Posterior vena cava (tissue), 2 donors: ENCODE measurements around the gene CPXM1. TPM values are rescaled to one million over a fixed set of nuclear protein-coding genes. Genes with fewer than 3 reads are reported as not detected.

ENCODE experiments used
- DNase-seq: peaks from one replicate; pipeline ENCODE4 v3.0.0-alpha.2; 2020; ENCODE audit warnings: low spot score
- intact Hi-C, 2 donors: fragments of 100-400 bp; cut with DNase I; formaldehyde crosslinking; loops; one replicate each; pipeline versions ENCODE4 v1.14.1 to v1.14.2; 2022 to 2023
- total RNA-seq, 2 donors: library from RNA; stranded (reverse); fragmentation: NEBNext Ultra II Directional; extraction: Animal tissue kit (Norgen Biotek cat#: 25700); gene quantifications; one replicate each; pipeline ENCODE4 v1.2.1, GENCODE V29; 2021
- donor health status: DM: yes; HTN: yes; CAD: no.
- donor health status: DM: yes; HTN: yes; CAD: no.

Gene CPXM1
- total RNA-seq, 2 donors from 2014 or later = 9.6 to 36.6 TPM

DNA sequence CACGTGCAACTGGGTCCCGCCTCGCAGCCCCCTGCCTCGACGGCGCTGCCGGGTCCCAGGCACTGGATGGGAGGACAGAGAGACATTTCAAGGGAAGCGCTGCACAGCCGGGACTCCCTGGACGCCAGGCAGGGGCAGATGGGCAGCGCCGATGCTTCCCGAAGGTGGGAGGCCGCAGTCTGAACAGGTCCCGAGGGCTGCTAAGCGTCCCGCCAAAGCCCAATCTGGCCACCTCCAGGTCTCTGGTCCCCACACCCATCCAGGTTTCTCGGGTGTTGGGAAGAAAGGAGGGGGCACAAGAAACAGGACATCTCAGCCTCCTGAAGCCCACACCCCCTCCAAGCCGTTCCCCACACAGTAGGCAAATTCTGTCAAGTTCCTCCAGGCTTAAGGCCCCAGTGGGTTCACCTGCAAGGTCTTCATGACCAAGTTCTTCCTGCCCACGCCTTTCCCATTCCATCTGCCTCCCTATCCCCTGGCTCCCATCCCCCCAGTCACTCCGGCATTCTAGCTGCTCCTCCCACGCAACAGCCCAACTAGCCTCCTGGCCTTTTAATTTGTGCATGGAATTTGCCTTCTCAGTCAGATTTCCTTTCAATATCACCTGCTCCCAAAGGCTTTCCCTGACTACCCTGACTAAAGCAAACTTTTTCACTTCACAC, 5.4 kb upstream of the CPXM1 start:
- DNase-seq = no peak
- intact Hi-C loops = no loop called here

DNA sequence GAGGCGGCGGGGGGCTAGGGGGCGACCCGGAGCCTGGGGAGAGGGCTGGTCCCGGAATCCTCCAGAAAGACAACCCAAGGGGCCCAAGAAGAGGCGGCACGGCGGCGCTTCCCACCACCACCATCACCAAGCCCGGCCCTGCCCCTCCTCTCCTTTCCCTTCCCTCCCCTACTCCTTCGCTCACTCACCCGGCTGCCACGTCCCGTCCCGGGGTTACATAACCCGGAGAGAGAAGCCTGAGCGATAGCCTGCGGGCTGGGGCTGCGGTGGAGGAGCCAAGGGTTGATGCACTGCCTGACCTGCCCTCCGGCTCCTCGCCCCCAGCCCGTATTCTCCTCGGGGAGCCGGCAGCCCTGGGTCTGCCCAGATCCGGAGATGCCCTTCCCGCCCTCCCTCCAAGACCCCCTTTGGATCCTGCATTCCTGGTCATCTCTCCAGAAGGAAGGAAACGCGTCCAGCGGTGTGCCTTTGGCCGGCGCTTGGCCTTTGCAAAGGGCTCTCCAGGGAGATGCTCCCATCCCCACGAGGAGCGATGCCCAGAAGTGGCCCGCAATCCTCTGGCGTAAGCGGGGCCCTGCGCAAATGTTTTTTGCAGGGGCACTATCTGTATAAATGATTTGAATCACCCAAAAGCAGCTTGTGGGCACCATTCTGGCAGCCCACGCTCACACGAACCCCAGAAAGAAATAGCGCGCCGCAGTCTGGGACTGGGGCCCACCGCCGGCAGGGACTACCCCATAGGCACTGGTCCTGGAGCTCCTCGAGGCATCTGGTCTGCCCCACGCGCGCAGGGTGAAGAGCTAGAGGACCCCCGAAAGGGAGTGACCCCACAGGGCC, 4.6 kb upstream of the CPXM1 start:
- intact Hi-C loops = no loop called here
- DNase-seq = no peak

DNA sequence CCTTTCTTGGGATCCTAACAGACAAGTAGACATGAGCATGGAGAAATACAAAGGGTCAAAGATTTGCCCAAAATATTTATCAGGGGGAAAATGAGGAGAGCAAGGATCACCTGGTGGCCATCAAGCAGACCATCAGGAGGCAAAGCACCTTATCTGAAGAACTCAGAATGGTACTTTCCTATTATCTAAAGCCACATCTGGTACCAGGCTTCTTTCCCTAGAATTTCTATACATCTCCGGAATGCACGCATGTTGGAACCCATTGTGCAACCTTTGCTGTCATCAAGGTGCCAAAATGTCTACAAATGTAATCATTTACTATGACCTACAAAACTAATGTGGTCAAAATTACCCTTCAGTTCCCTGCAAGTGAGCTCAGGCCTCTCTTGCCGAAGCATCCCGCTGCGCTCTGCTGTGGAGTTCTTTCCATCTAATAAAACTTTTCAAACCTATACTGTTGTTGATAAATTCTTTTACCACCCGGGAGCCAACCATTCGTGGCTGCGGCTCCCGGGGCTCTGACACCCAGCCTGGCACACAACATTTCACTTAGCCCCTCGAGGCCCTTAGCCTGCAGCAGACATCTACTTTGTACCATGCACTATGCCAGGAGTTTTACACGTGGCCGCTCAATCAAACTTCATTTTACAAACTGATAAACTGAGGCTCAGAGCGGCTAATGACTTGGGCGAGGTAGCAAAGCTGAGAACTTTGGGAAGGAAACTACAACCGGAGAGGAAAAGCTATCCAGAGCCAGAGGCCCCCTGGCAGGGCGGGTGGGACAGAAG, 3.8 kb upstream of the CPXM1 start:
- DNase-seq = no peak
- intact Hi-C loops = no loop called here

DNA sequence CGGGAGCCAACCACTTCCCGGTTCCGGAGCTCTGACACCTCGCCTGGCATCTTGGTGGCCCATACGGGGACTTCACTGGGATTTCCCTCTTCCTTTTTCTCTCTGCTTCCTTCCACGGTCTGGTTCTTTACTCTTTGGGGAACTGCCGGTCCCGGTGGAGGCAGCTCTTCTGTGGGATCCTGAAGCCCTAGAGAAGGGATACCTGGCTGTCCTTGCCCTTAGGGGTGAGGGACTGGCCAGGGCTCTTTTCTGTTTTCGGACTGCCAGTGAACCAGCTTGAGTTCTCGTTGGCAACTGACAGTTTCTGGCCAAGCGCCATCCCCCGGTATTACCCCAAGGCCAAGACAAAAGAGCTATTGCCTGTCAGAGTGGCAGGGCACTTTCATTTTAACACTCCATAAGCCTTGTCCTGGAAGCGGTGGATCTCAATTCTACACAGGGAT, 880 bp upstream of the CPXM1 start:
- DNase-seq = no peak
- intact Hi-C loops = no loop called here

- intact Hi-C loops = no loop called here
- DNase-seq = no peak
Measured at GRCh38 chr20:2799688-2800520, 523 bp downstream of the CPXM1 start.

DNA sequence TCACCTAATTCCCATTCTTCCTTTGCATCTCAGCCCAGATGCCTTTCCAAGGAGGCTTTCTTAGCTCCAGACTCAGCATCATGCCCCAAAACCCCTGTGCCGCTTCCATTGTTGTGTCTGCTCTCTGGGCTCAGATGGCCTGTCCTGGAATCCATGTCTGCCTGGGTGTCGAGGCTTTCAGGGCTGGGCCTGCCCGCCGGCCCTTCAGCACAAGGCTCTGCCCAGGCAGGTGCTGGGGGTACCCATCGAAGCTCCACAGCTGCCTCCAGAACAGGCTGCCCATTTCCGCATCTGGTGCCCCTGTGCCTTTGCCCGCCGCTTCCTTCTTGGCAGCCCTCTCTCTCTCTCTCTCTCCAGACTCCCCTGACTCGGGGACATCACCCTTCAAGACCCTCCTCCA, 1.2 kb downstream of the CPXM1 start:
- intact Hi-C loops = no loop called here
- DNase-seq = no peak

- intact Hi-C loops = no loop called here
- no peak for DNase-seq
Measured at GRCh38 chr20:2798814-2799213, 1.6 kb downstream of the CPXM1 start.

GRCh38 chr20:2798095-2798805, 2.2 kb downstream of the CPXM1 start:
- no peak for DNase-seq
- intact Hi-C loops = no loop called here

DNA sequence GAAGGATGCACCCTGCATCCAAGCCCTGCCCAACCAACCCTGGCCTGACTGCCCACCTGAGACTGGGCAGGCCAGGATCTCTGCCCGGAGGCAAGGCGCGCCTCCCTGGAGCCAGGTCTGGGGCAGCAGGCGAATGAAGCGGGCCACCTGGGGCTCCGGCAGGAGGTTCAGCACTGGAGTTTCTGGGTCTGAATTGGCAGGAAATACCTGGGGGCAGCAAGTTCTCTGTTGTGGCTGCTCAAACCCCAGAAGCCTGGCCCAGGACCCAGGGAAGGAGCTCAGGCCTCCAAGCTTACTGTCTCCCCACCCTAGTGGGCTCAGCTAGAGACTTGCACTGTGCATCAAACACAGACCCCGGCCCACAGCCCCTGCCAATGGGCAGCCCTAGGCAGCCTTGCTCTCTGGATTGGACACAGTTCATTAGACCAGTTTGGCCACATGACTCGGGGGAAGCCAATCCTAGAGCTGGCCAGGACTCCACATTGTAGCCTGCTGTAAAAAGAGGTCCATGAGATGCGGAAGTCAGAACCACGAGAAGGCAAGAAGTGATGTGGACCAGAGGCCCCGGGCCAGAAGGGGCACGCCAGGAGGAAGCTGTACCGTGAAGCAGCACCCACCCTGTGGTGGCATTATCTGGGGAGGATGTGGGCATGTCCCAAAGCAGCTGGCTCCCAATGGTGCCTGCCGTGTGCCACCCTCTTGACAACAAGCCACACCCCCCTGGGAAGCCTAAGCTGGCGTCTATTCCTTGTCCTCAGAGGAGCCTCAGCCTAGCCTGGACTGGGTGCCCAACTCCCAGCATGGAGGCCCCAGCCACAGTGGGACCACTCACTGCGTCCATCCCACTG, 3.1 kb downstream of the CPXM1 start:
- peak; percentile 52 for DNase-seq
- intact Hi-C loops = no loop called here

DNA sequence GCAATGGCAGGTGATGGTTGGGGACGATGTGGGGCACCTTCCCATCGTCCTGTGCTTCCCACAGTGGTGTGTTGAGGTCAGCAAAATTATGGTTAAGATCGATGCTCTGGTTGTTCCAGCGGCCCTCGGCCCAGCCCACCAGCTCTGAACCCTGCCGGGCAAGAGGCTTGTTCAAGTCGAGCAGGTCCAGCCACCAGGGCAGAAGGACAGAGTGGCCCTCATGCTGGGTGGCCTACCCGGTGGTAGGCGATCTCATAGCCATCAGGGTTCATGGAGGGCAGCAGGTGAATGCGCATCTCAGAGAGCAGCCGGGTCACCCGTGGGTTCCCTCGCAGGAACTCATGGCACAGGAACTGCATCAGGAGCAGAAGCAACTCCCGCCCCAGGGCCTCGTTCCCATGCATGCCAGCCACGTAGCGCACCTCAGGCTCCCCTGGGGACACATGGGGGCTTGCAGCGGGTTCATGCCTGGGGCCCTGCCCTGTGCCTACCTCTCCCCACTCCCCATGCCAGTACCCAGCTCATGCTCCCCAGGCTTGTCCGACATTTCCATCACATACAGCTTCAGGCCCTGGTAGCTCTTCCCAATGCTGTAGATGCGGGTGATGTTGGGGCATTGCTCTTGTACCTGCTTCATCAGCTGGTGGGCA, 4.3 kb downstream of the CPXM1 start:
- DNase-seq = no peak
- intact Hi-C loops = no loop called here

DNA sequence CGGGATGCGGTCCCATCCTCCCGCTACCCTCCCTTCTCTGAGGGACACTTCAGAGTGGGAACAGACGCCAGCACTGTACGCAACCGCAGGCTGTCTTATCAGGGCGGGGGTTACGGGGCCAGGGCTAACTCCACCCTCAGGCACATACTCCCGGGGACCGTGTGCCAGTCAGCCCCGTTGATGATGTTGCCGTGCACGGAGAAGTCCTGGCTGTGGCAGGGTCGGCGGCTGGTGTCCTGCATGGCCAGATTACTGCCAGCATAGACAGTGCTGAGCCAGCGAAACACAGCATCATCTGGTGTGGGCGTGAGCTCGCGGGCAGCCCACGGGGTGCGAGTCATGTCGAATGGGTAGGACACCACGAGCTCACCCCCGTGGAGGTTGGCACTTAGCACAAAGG, 5.0 kb downstream of the CPXM1 start:
- no peak for DNase-seq
- intact Hi-C loops = no loop called here

DNA sequence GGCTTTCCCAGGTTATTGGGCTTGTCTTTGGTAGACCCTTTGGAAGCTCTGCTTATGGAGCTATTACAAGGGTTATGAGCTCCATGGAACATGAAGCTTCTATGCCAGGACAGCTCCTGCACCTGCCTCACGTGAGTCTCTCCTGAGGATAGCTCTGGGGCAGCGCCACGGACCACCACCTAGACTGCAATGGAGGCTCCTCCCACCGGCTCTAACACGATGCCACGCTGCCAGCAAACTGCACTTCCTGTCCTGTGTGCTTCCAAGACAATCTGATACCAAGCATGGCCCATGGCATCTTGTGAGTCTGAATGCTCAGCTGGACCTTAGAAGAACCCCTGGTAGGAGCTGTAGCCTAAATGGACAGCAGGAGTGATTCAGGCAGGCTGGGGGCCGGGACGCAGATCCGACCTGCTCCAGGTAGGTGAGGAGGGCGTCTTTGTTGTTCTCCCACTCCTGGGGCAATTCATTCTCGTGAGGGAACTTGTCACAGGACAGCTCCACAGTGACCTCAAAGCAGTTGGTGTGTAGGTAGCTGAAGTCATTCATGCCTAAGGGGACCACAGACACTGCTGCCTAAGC, 5.5 kb downstream of the CPXM1 start:
- intact Hi-C loops = no loop called here

GRCh38 chr20:2794202-2794748, 6.2 kb downstream of the CPXM1 start:
- intact Hi-C loops = no loop called here
- DNase-seq = peak; percentile 56

More for the DNA sequence above, 5.5 kb downstream of the CPXM1 start:
- DNase-seq = peak; percentile 40

DNA sequence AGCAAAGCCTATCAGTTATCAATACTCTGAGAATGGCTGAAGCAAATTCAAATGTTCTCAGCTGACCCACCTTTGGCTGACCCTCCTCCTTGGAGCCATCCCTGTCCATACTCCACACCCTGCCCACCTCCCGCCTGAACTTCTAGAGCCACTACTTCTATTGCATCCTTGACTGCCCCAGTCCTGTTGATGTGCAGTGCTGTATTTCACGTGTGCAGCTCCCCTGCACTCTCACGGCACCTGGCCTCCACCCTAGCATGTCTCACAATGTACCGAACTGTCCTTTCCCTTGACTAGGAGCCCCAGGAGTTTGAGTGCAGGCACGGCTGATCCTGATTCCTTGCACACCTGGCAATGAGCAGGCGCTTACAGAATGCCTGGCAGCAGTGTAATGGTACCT, 7.0 kb downstream of the CPXM1 start:
- DNase-seq = no peak
- intact Hi-C loops = no loop called here

DNA sequence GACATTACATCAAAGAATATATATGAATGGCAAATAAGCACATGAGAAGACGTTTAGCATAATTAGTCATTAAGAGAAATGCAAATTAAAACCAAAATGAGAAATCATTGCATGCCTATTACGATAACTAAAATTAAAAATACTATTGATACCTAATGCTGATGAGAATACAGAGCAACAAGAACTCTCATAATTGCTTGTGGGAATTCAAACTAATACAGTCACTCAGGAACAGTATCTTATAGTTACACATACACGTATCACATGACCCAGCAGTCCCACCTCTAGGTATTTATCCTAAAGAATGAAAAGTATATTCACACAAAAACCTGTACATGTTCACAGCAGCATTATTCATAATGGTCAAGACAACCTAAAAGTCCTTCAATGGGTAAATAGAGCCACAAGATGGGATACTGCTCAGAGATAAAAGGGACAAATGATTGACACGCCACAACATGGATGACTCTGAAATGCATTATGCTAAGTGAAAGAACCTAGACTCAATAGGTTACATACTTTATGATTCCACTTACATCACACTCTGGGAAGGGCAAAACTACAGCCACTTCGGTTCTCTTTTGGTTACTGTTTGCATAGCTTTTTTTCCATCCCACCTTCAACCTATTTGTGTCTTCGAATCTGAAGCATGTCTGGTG, 16.4 kb downstream of the CPXM1 start:
- DNase-seq = no peak
- intact Hi-C loops = loop anchor here in 1 of 2 donors (10.0 kb wide), 1 partner anchor 779 kb away; no protein-coding TSS in a partner anchor

- DNase-seq = no peak
- intact Hi-C loops = loop anchor here in 1 of 2 donors (10.0 kb wide), 1 partner anchor 776 kb away; no protein-coding TSS in a partner anchor
Measured at GRCh38 chr20:2780948-2781347, 19.5 kb downstream of the CPXM1 start.
